ENCODE measurements around the gene CSAD.
"Not testable (repeated sequence)": the region's sequence is repeated elsewhere in the genome, so short reads cannot be mapped to it uniquely, and the experiment has no call there.

Gene CSAD

GRCh38 chr12:53213348-53213747 is 32.6 kb upstream of the CSAD start:
- Histone ChIP-seq H3K36me3 (ENCODE audit: insufficient read depth, low read length) (no peaks in the 10 kb centered on the region), H3K4me3 (ENCODE audit: low read length) (no peak overlapping the region), H3K27me3 (ENCODE audit: insufficient read depth, low read length) (peaks cover 14% of the 10 kb centered on the region), H3K4me1 (ENCODE audit: insufficient read depth, low read length) (peaks cover 9% of the 10 kb centered on the region), H3K9me3 (ENCODE audit: low read length) (no peaks in the 10 kb centered on the region), H2AFZ (ENCODE audit: low read depth, low read length) (no peak overlapping the region)

GRCh38 chr12:53212931-53213330 is 32.2 kb upstream of the CSAD start:
- Histone ChIP-seq H3K4me1 (ENCODE audit: insufficient read depth, low read length) (peaks cover 9% of the 10 kb centered on the region), H3K36me3 (ENCODE audit: insufficient read depth, low read length) (no peaks in the 10 kb centered on the region), H3K4me3 (ENCODE audit: low read length) (no peak overlapping the region), H3K9me3 (ENCODE audit: low read length) (no peaks in the 10 kb centered on the region), H2AFZ (ENCODE audit: low read depth, low read length) (no peak overlapping the region), H3K27me3 (ENCODE audit: insufficient read depth, low read length) (peaks cover 12% of the 10 kb centered on the region)

GRCh38 chr12:53211476-53212381 is 31.0 kb upstream of the CSAD start:
- Histone ChIP-seq H3K27me3 (ENCODE audit: insufficient read depth, low read length) (peaks cover 11% of the 10 kb centered on the region), H3K4me3 (ENCODE audit: low read length) (no peak overlapping the region), H3K9me3 (ENCODE audit: low read length) (no peaks in the 10 kb centered on the region), H2AFZ (ENCODE audit: low read depth, low read length) (no peak overlapping the region), H3K4me1 (ENCODE audit: insufficient read depth, low read length) (peaks cover under 1% of the 10 kb centered on the region), H3K36me3 (ENCODE audit: insufficient read depth, low read length) (no peaks in the 10 kb centered on the region)

DNA sequence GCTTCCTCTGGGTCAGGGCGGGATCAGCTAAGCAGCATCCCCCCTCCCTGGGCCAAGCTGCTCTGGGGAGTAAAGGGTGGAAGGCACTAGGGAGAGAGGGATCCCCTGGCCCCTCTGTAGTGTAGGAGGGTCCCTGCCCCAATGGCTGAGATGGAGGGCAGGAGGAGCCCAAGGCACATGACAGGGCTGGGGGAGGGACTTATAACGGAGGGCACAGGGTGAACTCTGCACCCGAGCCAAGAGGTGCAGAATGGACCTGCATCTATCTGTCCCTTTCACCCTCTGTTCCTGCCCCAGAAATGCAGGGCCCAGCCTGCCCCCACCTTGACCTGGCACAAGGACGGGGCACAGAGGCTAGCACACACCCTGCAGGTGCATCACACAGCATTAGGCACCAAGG is 30.1 kb upstream of the CSAD start:
- Histone ChIP-seq H3K9me3 (ENCODE audit: low read length) (no peaks in the 10 kb centered on the region), H3K36me3 (ENCODE audit: insufficient read depth, low read length) (no peaks in the 10 kb centered on the region), H3K4me3 (ENCODE audit: low read length) (no peak overlapping the region), H3K27me3 (ENCODE audit: insufficient read depth, low read length) (peaks cover 10% of the 10 kb centered on the region), H3K4me1 (ENCODE audit: insufficient read depth, low read length) (no peaks in the 10 kb centered on the region), H2AFZ (ENCODE audit: low read depth, low read length) (no peak overlapping the region)

GRCh38 chr12:53208877-53209463 is 28.2 kb upstream of the CSAD start:
- Histone ChIP-seq H3K4me1 (ENCODE audit: insufficient read depth, low read length) (no peaks in the 10 kb centered on the region), H3K27me3 (ENCODE audit: insufficient read depth, low read length) (peaks cover 15% of the 10 kb centered on the region), H2AFZ (ENCODE audit: low read depth, low read length) (no peak overlapping the region)

DNA sequence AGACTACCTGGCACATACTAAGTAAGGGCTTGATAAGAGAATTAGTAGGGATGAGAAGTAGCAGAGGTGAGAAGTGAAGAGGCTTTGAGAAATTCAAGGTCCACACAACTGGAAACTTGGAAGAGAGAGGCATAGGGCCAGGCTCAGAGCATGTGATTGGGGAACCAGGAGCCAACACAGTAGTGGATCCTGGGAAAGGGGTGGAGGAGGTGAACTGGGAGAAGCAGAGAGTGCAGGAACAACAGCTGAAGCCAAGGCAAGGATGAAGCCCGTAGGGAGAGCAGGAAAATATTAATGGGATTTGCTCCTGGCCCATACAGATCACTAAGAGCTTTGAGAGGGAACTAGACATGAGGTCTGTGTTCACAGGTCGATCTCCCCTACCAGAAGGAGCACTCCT is 27.7 kb upstream of the CSAD start:
- Histone ChIP-seq H2AFZ (ENCODE audit: low read depth, low read length) (no peak overlapping the region), H3K4me3 (ENCODE audit: low read length) (no peak overlapping the region), H3K9me3 (ENCODE audit: low read length) (no peaks in the 10 kb centered on the region), H3K36me3 (ENCODE audit: insufficient read depth, low read length) (no peaks in the 10 kb centered on the region), H3K4me1 (ENCODE audit: insufficient read depth, low read length) (no peaks in the 10 kb centered on the region), H3K27me3 (ENCODE audit: insufficient read depth, low read length) (peaks cover 15% of the 10 kb centered on the region)

More at GRCh38 chr12:53208877-53209463, 28.2 kb upstream of the CSAD start:
- Histone ChIP-seq H3K4me3 (ENCODE audit: low read length) (no peak overlapping the region), H3K36me3 (ENCODE audit: insufficient read depth, low read length) (no peaks in the 10 kb centered on the region), H3K9me3 (ENCODE audit: low read length) (no peaks in the 10 kb centered on the region)

DNA sequence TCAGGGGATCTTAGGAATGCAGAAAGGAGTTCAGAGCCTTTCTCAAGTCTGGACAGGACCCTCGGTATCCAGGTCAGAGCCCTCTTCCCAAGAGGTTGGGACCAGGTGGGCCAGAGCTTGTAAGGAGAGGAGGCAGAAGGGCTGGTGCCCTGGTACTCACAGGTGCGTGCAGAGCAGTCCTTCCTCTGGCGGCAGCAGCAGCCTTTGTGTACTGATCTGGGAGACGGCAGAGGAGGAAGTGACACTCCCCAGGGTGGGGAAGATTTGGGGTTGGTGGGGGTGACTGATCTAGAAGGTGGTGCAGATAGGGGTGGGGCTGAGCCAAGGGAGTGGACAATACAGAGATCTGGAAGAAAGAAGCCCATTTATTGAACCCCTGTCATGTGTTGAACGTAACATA is 26.3 kb upstream of the CSAD start, which contains the start of gene ITGB7:
Gene ITGB7, minus strand, starts transcription at position 210 of the 400 bp plus-strand sequence. CDS start 6,808 bp downstream, outside the sequence.
- Histone ChIP-seq H3K27me3 (ENCODE audit: insufficient read depth, low read length) (peaks cover 15% of the 10 kb centered on the region), H3K9me3 (ENCODE audit: low read length) (no peaks in the 10 kb centered on the region), H3K4me3 (ENCODE audit: low read length) (no peak within 1 kb of the TSS), H2AFZ (ENCODE audit: low read depth, low read length) (no peak within 1 kb of the TSS), H3K36me3 (ENCODE audit: insufficient read depth, low read length) (no peaks in the 10 kb centered on the region), H3K4me1 (ENCODE audit: insufficient read depth, low read length) (no peaks in the 10 kb centered on the region)

DNA sequence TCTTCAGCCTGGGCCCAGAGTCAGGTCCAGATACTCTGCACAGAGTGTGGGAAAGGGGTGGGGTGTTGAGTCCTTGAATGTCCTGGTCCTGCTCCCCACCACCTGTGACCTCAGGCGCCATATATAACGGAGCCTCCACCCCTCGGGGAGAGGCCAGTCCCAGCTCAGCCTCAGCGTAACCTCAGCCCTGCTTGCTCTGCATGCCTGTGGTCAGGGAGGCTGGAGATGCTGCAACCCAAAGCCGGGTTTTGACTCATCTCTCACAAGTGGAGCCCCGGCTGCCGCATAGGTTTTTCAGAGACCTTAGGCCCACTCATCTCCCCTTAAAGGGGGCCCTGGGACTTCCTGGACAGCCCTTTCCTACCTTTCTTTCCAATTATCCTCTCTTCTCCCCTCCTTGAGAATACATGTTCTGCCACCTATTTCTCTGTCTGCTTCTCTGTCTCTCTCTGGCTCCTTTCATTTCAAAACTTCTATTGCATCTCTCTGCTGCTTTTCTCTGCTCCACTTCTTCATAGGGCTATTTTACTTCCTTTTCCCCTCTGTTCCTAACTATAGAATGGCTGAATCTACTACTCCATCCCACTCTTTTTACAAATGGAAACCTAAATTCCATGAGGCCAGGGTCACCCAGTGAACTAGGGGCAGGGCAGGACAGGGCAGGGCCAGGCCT is 25.2 kb upstream of the CSAD start:
- Histone ChIP-seq H3K4me1 (ENCODE audit: insufficient read depth, low read length) (peaks cover 3% of the 10 kb centered on the region), H3K4me3 (ENCODE audit: low read length) (no peak overlapping the region), H2AFZ (ENCODE audit: low read depth, low read length) (no peak overlapping the region), H3K9me3 (ENCODE audit: low read length) (no peaks in the 10 kb centered on the region), H3K27me3 (ENCODE audit: insufficient read depth, low read length) (peaks cover 15% of the 10 kb centered on the region), H3K36me3 (ENCODE audit: insufficient read depth, low read length) (no peaks in the 10 kb centered on the region)

- Histone ChIP-seq H3K4me3 (ENCODE audit: low read length) (no peak overlapping the region), H3K9me3 (ENCODE audit: low read length) (no peaks in the 10 kb centered on the region), H2AFZ (ENCODE audit: low read depth, low read length) (no peak overlapping the region), H3K27me3 (ENCODE audit: insufficient read depth, low read length) (peaks cover 15% of the 10 kb centered on the region), H3K36me3 (ENCODE audit: insufficient read depth, low read length) (no peaks in the 10 kb centered on the region), H3K4me1 (ENCODE audit: insufficient read depth, low read length) (peaks cover 3% of the 10 kb centered on the region)
Observed at GRCh38 chr12:53204351-53204750, 23.6 kb upstream of the CSAD start.

- H3K4me3 ChIP-seq (ENCODE audit: low read length); H2AFZ ChIP-seq (ENCODE audit: low read depth, low read length); H3K4me1 ChIP-seq (ENCODE audit: insufficient read depth, low read length); H3K9me3 ChIP-seq (ENCODE audit: low read length); H3K36me3 ChIP-seq (ENCODE audit: insufficient read depth, low read length): not testable (repeated sequence)
- H3K27me3 ChIP-seq (ENCODE audit: insufficient read depth, low read length): peaks cover 27% of the 10 kb centered on the region
Observed at GRCh38 chr12:53202316-53202715, 21.6 kb upstream of the CSAD start.

- Histone ChIP-seq H3K36me3 (ENCODE audit: insufficient read depth, low read length) (no peaks in the 10 kb centered on the region), H3K4me3 (ENCODE audit: low read length) (no peak overlapping the region), H3K9me3 (ENCODE audit: low read length) (no peaks in the 10 kb centered on the region), H3K4me1 (ENCODE audit: insufficient read depth, low read length) (peaks cover 3% of the 10 kb centered on the region), H2AFZ (ENCODE audit: low read depth, low read length) (no peak overlapping the region), H3K27me3 (ENCODE audit: insufficient read depth, low read length) (peaks cover 29% of the 10 kb centered on the region)
Observed at GRCh38 chr12:53201639-53202038, 20.9 kb upstream of the CSAD start.

- peaks cover 3% of the 10 kb centered on the region for H3K4me1 ChIP-seq (ENCODE audit: insufficient read depth, low read length)
- no peak overlapping the region for H2AFZ ChIP-seq (ENCODE audit: low read depth, low read length)
- H3K4me3 ChIP-seq (ENCODE audit: low read length): no peak overlapping the region
- H3K27me3 ChIP-seq (ENCODE audit: insufficient read depth, low read length): peaks cover 27% of the 10 kb centered on the region
- H3K9me3 ChIP-seq (ENCODE audit: low read length): no peaks in the 10 kb centered on the region
- no peaks in the 10 kb centered on the region for H3K36me3 ChIP-seq (ENCODE audit: insufficient read depth, low read length)
Observed at GRCh38 chr12:53201177-53201541, 20.4 kb upstream of the CSAD start.
